Measurements from ENCODE around the gene RING1.
"Not testable (repeated sequence)": the region's sequence is repeated elsewhere in the genome, so short reads cannot be mapped to it uniquely, and the experiment has no call there.

RING1 gene

DNA sequence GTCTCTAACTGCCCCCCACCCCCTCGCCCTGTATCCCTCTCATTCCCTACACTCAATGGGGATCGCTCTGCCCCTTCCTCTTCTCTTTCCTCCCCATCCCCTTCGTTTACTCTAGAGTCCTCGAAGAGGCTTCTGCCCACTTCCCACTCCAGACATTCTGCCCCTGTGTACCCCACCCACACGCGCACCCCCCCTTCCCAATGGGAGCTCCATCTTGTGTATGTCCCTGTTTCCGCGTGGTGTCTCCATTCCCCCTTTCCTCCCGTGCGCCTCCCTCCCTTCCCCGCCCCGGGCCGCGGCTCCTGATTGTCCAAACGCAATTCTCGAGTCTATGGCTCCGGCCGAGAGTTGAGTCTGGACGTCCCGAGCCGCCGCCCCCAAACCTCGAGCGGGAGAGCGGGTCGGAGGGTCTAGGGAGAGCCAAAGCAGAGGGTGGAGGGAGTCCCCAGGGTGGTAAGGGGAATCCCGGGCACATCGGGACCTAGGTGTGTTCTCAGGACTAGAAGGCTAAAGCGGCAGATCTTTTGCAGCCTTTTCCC lies 679 bp upstream of the RING1 start:
- no peak for DNase-seq

DNA sequence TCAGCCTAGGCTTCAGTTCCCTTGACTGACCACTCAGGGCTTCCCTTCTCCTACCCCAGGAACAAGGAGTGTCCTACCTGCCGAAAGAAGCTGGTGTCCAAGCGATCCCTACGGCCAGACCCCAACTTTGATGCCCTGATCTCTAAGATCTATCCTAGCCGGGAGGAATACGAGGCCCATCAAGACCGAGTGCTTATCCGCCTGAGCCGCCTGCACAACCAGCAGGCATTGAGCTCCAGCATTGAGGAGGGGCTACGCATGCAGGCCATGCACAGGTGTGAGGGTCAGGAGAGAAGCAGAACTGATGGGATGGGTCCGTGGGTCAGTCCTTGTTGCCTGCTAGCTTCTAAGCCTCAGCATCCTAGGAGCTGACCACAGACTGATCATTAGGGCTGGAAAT lies 1.6 kb downstream of the RING1 start:
- no peak for DNase-seq

DNA sequence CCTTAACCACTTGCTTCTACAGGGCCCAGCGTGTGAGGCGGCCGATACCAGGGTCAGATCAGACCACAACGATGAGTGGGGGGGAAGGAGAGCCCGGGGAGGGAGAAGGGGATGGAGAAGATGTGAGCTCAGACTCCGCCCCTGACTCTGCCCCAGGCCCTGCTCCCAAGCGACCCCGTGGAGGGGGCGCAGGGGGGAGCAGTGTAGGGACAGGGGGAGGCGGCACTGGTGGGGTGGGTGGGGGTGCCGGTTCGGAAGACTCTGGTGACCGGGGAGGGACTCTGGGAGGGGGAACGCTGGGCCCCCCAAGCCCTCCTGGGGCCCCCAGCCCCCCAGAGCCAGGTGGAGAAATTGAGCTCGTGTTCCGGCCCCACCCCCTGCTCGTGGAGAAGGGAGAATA lies 2.8 kb downstream of the RING1 start:
- DNase-seq = no peak

DNA sequence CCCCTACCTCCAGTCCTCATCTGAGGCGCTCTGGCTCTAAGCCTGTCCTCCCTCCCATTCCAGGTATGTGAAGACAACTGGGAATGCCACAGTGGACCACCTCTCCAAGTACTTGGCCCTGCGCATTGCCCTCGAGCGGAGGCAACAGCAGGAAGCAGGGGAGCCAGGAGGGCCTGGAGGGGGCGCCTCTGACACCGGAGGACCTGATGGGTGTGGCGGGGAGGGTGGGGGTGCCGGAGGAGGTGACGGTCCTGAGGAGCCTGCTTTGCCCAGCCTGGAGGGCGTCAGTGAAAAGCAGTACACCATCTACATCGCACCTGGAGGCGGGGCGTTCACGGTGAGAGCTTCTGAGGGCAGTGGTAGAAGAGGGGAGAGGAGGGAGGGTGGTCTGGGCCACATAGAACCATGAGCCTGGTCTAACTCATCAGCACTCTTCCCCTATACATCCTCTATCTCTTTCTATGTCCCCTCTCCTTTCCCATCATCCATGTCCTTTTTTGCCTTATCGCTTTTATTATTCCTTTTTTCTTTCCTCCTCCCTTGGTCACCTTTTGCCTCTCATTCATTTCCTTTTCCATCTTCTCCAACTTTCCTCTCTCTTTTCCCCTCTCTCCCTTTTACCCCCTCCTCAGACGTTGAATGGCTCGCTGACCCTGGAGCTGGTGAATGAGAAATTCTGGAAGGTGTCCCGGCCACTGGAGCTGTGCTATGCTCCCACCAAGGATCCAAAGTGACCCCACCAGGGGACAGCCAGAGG lies 3.5 kb downstream of the RING1 start:
- no peak for DNase-seq

DNA sequence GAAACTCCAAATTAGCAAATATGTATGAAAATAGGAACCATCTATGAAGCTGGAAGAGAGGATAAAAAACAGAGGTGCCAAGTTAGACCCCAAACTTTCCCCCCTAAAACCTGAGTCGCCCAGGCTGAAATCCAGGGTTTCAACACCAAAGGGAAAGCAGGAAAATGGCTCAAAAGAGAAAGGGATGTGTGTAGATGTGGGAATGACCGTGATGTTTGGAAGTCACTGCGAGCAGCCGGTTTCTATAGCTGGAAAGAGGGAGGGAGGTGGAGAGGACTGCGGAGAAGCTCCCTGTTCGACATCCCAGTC lies 4.5 kb downstream of the RING1 start:
- no peak for DNase-seq

DNA sequence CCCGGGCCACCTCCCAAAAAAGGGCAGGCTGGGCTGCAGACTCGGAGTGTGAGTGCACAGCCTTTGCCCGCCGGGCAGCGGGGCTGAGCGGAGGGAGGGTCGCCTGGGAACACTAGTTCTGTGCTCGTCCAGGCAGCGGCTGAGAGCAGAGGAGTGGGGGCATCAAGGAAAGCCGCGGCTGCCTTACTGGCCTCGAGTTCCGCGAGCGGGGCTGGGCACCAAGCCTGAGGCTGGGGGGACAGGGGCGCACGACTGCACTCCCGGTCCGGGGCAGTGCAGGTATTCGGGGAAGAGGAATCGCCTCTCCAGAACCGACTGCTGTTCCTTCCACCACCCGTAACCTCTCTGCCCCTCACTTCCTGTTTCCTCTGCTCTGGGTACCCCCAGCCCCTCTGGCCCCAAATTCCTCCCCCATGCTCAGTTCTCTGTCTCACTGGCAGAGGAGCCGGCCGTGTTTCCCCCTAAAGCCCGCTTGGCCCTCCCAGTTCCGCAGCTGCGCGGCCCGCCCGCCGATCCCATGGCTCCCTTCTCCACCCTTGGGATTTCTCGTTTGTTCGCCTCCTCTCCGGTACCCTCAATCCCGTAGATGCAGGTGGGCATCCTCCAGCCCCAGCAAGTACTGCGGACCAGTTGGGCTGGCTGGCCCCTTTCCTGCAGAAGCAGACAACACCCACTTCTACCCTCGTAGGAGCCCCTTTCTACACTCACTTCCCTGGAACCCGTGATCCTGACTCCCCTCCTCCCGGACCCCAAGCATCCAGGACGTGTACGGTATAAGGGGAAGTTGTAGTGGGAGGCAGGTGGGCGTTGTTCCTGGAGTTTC lies 5.1 kb downstream of the RING1 start:
- no peak for DNase-seq

DNA sequence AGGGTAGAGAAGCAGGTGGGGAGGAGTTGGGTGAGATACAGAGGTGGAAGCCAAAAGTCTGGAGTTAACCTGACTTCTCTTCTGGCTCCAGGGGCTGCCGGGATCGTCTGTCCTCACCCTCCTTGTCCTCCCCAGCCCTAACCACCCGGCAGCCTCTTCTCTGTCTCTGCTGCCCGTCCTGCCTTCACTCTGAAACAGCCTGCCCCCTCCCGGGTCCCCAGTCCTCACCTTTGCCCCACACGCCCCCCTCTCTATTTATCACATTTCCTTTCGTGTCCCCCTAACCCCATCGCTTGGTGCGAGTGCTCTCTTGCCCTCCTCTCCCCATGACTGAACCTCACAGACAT lies 5.7 kb downstream of the RING1 start:
- no peak for DNase-seq

DNA sequence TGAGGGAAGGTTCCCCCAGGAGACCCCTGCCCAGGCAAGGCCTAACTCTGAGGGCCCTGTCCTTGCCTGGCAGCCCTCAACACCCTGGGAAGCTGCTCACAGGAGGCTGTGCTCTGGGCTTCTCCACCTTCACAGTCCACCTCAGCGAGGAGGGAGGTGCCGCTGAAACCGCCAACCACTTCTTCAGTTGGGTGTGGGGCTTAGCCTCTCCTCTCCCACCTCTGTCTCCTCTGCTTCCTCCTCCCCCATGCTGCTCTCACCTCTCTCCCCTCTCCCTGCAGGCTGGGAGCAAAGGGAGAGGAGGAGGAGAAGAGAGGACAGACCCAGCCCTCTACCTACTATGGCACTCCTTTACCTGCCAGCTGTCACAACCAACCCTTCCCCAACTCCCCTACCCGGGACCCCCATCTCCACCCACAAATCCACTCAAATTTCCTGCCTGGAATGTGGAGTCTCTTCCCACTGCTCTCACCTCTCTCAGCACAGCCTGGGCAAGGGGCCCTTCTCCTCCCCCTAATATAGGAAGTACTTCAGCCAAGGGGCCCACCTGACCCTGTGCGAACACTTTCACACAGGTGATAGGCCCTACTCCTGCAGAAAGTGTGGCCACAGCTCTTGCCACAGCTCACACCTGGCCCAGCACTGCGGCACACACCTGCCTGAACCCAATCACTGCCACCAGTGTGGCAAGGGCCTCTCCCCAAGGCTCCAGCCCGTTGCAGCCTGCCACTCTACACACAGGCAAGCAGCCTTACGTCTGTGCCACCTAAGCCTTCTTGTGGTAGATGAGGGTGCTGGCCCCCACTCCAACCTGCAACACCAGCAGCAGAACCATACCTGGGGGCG lies 7.2 kb downstream of the RING1 start:
- DNase-seq = no peak

DNA sequence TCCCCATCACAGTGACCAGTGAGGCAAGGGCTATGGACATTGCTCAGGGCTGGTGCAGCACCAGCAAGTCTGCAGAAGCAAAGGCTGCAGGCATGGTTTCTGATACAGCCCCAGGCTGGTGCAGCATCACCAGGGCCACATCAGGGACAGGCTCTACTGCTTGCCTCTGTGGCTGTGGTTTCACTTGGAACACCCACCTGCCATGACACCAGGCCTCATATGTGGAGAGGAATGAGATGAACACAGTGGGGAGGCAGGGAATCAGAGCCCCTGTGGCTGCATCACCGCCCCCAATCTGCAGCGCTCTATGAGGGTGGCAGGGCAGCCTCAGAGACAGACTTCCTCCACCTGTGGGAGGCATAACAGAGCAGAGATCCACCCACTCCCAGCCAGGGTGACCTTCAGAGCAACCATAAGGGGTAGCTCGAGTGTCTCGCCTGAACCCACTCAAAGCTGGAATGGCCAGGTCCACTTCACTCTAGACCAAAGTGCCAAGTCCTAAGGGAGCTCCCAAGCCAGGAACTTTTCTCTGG lies 7.9 kb downstream of the RING1 start:
- DNase-seq = no peak

DNA sequence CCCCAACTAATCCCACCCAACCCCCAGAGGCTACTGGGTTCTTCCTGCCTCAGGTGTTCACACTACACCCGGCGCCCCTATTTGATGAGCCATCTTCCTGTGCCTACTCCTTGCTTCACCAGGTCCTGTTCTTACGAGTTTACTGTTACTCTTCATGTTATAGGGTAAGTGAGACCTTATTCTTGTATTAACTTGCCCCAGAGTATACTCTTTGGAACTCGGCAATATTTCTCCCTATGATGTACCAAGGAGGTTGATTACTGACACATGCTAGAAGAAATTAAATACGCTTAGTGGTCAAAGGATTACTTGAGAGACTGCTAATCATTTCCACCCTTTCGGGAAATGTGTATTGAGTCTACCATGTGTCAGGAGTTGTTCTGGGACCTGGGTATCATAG lies 8.9 kb downstream of the RING1 start:
- DNase-seq = no peak

DNA sequence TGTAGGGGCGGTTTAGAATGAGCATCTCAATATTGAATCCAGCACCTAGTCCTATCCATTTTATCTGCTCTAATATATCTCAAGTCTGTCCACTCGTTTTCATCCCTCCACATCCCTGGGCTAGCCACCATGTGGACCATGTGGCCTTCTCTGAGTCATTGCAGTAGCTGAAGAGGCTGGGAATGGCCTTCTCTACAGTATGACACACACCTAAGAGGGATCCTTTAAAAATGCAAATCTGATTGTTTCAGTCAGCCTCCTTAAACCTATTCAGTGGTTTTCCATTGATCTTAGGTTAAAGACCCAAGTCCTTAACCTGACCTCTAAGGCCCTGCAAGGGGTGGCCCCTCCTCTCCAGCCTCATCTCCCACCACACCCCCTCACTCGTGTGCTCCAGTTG lies 9.4 kb downstream of the RING1 start:
- no peak for DNase-seq

DNA sequence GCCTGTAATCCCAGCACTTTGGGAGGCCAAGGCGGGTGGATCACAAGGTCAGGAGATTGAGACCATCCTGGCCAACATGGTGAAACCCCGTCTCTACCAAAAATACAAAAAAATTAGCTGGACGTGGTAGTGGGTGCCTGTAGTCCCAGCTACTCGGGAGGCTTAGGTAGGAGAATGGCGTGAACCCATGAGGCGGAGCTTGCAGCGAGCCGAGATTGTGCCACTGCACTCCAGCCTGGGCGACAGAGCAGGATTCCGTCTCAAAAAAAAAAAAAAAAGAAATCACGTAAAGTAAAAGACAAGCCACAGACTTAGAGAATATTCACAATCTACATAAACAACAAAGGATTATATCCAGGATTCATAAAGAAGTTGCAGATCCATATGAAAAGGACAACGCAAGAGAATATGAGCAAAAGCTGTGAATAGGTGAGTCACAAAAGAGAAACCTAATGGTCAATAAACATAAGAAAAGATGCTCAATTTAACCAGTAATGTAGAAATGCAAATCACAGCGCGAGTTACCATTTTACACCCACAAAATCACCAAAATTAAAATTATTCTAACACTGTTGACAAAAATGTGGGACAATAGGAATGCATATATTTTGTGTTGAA lies 18.3 kb downstream of the RING1 start:
- not testable (repeated sequence) for DNase-seq

DNA sequence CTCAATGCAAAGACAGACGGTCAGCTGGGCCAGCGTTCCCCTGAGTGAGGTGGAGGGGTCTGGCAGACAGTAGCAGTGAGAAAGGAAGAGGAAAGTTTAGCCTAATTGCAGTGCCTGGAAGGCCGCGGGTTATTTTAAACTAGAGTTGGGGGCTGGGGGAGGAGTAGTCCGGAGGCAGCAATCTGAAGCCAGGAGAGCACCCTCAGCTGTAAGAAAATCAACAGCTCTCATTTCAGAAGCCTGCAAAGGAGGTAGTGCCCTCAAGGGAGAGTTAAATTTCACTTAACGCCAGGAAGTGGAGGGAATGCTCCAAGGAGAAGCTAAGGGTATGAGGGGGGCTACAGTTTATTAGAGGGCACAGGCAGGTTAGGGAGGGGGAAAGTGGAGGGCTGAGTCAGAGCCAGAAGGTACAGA lies 26.9 kb downstream of the RING1 start:
- no peak for DNase-seq

DNA sequence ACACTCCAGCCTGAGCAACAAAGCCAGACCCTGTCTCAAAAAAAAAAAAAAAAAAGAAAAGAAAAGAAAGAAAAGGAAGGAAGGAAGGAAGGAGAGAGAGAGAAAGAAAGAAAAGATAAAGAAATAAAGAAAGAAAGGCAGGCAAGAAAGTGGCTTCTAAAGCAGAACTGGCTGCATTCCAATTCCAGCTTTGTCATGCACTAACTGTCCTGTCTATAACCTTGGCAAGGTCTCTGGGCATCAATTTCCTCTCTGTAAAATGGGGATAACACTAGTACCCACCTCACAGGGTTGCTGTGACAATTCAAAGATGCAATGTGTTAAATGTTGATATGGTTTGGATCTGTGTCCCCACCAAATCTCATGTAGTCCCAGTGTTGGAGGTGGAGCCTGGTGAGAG lies 28.0 kb downstream of the RING1 start:
- DNase-seq = no peak

DNA sequence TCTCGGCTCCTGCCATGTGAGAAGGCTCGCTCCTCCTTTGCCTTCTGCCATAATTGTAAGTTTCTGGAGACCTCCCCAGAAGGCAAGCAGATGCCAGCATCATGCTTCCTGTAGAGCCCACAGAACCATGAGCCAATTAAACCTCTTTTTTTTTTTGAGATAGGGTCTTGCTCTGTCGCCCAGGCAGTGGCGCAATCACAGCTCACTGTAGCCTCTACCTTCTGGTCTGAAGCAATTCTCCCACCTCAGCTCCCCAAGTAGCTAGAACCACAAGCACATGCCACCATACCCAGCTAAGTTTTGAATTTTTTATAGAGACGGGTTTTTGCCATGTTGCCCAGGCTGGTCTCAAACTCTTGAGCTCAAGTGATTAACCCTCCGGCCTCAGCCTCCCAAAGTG lies 28.6 kb downstream of the RING1 start:
- DNase-seq = no peak

DNA sequence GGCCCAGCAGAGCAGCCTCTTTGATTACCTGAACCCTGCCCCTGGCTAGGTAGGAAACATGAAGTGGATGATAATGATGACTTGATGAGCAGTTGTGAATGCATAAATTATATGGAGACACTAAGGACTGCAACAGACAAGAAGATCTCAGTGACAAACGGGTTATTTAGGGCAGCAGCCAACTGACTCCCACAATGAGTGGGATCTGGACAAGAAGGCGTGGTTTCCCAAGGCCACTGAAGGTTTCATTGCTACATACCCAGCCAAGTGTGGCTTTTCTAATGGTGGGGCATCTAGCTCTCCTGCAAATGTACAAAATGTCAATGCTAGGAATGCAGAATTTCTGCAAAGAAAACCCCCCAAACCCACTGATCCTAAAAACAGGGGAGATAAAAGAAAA lies 29.4 kb downstream of the RING1 start:
- DNase-seq = no peak

DNA sequence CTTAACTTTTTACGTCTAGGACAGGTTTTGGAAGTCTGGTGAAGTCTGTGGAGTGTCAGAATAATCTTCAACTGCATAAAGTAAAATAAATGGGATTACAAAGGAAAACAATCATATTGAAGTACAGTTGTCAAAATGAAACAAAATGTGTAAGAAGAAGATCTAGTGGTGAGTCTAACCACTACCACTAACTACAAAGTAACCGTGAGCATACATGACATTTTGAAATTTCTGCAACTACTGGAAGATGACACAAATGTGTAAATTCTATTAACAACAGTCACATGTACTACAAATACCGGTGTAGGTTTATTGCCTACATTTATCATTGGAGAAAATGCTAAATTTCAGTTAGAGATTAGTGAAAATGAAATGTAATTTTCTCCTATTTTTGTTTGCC lies 33.7 kb downstream of the RING1 start:
- peak in 1 of 5 experiments; percentile 83 for DNase-seq

DNA sequence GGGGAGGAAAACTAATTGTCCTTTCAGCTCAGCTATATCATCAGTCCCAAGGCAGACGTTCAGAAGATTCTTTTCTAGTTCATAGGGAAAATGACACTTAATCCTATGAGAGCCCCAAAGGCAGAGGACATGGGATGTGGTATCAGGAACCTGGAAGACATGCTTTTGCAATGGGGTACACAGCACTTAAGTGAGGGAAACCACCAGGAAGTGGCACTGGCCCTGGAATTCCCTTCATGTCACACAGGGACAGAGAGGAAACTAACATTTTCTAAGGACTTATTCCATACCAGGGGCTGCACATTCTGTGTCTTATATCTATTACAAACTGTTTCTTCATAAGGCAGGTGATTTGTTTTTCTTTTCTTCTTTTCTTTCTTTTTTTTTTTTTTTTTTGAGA lies 35.2 kb downstream of the RING1 start:
- no peak for DNase-seq

DNA sequence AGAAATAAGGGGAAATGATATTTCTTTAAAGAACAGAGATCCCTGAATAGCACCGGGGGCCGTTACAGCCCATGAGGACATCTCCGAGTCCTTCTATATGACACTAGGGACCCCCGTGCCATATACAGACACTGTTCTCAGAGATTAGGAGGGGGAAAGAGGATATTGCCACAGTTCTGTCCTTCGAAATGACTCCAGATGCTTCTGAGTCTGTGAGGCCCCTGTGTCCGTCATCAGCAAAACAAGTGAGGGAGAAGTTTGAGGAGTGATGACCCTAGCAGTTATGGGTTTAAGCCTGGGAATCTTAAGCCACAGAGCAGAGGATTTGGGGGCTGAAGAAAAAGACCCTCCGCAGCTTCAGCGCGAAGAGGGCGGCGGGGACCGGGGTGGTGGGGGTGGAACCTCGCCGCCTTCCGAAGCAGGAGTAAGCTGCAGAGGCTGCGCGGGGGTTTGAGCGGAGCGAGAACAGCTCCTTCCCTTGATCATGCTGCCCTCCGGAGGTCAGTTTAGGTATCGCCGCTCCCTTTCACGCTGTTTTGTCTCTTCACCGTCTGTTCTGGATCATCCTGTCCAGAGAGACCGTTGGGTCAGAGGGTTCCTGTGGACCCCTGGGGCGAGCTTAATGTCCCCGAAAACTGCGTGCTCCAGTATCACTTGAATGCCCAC lies 39.8 kb downstream of the RING1 start:
- DNase-seq = peak; percentile 76 to 91 (median 83)

DNA sequence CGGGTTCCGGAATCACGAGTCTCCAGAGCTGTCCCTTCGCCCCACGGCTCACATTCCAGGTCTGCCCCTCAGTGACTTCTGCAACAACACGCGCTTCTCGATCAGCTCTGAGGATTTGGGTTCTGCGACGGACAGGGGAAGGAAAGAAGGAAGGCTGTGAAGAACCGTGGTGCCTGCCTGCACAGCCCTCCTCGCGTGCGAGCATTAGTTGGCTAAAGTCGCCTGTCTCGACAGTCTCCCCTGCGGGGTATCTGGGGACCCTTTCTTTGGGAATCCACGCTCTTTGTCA lies 40.3 kb downstream of the RING1 start:
- DNase-seq = peak in 1 of 5 experiments; percentile 19

DNA sequence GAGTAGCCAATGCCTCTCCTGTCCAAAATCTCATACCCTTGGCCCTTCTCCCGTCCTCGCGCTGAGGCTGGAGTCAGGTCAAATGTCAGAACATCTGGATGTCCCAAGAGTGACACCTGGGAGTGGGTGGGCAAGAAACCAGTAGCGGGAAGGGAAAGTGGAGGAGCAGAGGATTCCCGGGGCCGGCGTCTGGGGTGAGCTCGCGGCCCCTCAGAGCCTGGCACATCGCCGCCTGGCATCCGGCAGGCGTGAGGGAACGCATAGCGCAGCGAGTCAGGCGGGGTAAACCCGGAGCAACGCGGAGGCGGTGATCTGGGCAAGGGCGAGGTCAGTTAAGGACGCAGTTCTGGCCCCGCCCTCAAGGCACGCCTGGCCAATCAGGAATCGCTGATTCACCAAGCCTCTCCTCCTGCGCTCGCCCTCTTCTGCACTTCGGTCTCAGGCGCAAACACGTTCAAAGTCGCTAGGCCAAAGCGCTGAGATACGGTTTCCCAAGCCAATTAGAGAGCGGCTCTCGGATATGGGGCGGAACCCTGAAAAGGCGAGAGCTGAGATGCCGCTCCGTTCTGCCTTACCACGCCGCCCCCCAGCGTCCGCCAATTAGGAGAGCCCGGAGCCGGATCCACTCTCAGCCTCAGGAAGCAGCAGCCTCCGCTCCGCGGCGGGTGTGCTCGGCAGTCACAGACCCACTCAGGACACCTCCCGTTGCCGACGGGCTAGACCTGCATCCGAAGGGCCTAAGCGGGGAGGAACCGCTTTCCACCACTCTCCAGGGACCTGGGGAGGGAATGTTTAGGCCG lies 40.8 kb downstream of the RING1 start:
- DNase-seq = peak; percentile 87 to 99 (median 93)

Data from T-helper 2 cell (primary cell).